ENCODE results near the gene DYNC2H1.
"Not testable (repeated sequence)": the region's sequence is repeated elsewhere in the genome, so short reads cannot be mapped to it uniquely, and the experiment has no call there.

DYNC2H1 gene

DNA sequence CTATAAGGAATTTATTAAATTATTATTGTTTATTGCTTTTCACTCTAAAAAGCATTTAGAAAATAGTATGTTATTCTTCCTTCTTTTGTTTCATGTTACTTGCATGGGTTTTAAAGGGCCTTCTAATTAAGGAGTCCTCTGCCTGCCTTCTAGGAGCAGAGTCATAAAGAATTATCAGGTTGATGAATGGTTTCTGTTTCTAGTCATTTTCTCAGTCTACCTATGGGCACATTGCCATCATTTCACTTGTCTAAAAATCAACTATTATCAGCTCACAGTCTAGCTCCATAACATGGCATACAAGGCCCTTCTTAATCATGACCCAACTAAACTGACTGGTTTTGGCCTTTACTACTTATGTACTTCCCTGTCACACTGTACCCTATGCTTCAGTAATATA is 16.2 kb downstream of the DYNC2H1 start:
- DNase-seq: no peak

- DNase-seq: not testable (repeated sequence)
Observed at GRCh38 chr11:103141986-103142385, 32.8 kb downstream of the DYNC2H1 start.

DNA sequence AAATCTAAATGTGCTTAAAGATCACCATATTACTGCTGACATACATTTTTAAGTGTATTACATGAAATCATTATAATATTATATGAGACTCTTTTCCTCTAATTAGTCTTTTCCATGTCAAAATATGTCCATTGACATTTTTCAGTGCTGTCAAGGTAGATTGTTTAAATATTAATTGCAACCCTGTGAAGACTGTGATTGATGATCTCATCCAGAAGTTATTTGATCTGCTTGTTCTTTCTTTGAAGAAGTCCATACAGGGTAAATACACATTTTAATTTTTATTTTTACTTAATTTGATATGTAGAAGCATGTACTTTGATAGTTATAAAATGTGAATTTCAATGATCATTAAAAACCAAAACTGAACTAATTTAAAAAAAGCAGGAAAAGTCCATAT is 38.4 kb downstream of the DYNC2H1 start:
- no peak for DNase-seq

DNA sequence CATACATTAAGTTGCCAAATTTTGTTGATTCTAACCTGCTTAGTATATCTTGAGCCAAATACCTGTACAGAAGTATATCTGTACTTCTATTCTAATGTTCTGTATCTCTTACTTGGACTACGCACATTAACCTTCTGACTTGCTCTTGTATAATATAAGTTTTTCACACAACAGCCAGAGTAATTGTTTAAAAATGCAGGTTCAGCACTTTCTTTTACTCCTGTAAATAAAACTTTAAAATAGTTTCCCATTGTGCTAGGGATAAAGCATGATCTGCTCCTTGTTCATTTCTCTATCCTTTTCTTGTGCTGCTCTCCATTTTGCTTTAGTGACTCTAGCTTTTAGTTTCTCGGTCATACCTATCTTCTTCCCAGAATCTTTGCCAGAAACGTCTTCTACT is 48.3 kb downstream of the DYNC2H1 start:
- DNase-seq: no peak

DNA sequence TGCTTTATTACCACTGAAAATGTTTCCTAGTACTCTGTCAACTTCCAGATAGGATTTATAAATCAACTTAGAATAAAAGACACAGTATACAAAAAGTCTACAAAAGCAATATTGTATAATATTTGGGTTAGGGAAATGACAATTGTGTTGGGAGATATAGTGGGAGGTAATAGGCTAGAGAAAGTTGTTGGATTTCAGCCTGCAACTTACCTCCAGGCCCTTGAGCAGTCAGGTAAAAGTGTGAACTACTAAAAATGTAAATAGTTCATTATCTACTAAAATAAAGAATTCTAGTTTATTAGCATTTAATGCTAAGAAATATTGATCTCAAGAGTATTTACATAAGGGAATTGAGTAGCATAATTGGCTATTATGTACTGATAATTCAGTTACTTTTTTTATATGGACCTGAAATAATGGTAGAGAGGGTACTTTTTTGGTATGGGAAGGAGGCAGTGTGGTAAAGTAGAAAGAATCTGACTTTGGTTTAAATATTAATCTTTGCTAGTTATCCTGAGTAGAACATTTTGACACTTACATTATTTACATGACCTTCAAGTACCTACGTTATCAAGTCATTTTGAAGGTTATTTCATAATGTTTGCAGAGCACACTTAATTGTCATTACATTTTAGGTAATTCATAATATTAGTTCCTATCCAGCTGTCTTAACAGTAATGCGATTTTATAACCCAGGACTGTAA is 55.0 kb downstream of the DYNC2H1 start:
- no peak for DNase-seq

DNA sequence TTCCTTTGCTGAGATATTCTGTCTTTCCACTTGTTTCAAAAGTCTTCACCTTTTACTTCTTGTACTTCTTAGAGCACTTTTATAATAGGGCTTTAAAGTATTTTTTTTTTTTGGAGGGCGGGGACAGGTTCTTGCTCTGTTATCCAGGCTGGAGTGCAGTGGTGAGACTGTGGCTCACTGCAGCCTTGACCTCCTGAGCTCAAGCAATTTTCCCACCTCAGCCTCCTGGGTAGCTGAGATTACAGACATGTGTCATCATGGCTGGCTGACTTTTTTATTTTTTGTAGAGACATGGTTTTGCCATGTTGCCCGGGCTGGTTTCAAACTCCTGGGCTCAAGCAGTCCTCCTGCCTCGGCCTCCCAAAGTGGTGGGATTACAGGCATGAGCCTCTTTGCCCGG is 57.9 kb downstream of the DYNC2H1 start:
- no peak for DNase-seq

- DNase-seq: no peak
Observed at GRCh38 chr11:103170865-103171264, 61.6 kb downstream of the DYNC2H1 start.

DNA sequence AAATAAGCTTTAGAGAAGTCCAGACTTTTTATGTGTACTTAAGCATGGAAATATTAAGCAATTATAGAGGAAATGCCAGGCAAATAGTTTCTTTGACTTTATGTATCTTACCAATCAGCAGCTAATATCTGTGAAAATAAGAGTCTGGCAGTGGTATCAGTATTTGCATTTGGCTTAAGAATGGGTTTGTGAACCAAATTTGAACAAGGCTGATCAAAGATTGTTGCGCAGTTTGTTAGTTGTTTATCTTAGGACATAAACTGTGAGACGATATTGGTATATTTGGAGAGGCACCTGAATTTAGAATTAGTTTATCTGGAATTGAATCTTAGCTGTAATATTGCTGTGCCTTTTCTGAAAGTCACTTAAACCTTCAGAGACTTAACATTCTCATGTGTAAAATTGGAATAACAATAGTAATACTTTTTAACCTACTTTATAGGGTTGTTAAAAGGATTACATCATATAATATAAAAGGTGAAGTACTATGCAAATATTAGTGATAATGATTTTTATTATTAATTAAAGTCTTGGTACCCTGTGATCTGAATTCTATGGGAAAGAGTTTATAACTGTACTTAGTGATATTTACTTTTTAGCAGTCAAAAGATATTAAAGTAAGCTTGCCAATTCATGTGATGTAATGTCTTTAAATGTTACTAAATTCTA is 66.4 kb downstream of the DYNC2H1 start:
- no peak for DNase-seq

DNA sequence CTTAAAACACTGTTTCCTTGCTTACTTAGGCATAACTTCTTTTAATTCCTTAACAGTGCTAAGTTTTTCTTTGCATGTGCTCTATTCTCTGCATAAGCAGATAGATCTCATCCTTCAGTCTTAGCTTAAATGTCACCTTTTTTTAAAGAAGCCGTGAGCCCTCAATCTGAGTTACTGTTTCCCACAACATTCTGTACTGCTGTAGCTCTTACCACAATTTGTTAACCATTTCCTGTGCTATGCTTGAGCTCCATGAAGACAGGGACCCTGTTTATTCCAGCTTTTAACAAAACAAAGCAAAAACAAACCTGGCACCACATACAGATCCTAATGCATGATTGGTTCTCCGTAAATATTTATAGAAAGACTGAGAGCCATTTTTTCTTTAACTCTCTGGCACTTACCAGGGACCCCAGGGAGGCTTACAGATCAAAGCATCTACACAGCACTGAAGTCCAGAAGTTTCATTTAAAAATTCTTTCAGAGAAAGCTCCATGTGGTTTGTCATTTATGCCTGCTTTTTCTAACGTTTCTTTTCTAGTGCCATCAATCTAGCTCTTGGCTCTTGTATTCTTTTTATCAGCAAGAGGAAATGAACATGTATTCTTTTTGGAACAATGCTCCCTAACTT is 74.9 kb downstream of the DYNC2H1 start:
- DNase-seq: no peak

DNA sequence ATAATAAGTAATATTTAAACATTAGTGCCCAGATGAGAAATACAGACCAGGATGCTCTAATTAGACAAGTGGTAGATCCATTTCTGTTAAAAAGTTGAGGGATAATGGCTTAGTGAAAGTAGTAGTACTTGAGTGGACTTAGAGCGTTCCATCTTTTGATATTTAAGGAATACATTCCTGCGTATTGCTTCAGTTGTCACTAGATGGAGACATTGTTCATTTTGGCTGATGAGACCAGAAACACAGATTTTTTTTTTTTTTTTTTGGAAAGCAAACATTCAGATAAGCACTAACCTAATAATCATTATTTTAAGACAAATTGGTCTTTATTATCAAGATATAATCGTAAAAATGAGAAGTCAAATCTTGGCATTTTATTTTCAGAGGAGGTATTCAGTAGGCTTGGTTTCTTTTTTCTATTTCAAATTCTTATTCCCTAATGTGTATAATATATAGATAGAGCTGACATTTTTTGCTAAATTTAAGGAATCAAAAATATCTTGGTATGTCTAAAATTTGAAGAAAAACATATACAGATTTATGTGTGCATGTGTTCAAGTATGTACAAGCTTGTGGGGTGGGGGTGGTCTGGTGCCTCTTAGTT is 92.9 kb downstream of the DYNC2H1 start:
- DNase-seq: no peak

- no peak for DNase-seq
Observed at GRCh38 chr11:103210543-103210942, 101.3 kb downstream of the DYNC2H1 start.

GRCh38 chr11:103215812-103216211 is 106.6 kb downstream of the DYNC2H1 start:
- no peak for DNase-seq

DNA sequence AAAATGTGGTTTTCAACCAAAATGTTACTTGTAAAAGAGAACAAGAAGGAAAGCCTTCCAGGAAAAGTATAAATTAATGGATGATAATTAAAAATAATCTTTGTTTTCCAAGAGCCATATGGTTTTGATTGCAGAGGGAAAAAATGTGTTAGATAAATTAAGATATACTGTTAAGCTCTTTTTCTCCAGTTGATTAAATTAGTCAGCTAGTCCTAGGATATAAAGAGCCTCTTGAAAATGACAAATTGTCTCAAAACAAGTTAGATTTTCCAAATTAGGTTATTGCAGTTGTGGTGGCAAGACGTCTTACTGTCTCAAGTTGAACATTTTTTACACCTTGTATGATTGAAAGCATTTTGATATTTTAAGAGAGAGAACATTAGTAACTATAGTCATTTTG is 110.9 kb downstream of the DYNC2H1 start:
- DNase-seq: no peak

- DNase-seq: no peak
Observed at GRCh38 chr11:103222806-103223205, 113.6 kb downstream of the DYNC2H1 start.

GRCh38 chr11:103228807-103229206 is 119.6 kb downstream of the DYNC2H1 start:
- DNase-seq: no peak

GRCh38 chr11:103234974-103235373 is 125.7 kb downstream of the DYNC2H1 start:
- no peak for DNase-seq

GRCh38 chr11:103241574-103241973 is 132.3 kb downstream of the DYNC2H1 start:
- no peak for DNase-seq

DNA sequence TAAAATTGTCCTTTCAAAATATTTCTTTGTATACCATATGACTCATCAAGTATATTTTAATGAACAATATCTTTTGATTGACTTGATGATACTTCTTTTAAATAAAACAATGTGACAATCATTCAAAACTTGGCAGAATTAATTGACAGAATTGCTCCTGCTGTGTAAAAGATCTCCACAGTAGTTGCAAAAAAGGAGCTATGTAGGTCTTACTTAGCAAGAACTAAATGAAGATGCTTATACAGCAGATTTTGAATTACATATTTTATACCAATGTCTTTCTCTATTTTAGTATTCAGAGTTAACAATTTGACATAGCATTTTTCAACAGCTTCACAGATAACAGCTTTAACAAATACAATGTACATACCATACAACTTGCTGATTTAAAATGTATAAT is 144.9 kb downstream of the DYNC2H1 start:
- DNase-seq: no peak

DNA sequence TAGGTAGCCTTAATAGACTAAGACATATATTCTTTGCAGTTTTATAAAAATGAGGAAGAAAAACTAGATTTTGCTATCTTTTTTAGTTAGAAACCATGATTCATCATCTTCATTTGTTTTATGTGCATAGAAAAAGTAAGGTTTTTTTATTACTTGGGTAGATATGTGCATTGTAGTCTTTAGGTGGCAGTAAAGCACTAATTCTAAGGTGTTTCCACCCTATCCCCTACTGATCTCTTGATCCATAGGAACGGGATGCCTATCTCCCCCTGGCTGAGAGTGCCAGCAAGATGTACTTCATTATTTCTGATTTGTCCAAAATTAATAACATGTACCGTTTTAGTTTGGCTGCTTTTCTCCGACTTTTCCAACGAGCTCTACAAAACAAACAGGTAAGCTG is 148.1 kb downstream of the DYNC2H1 start:
- no peak for DNase-seq

DNA sequence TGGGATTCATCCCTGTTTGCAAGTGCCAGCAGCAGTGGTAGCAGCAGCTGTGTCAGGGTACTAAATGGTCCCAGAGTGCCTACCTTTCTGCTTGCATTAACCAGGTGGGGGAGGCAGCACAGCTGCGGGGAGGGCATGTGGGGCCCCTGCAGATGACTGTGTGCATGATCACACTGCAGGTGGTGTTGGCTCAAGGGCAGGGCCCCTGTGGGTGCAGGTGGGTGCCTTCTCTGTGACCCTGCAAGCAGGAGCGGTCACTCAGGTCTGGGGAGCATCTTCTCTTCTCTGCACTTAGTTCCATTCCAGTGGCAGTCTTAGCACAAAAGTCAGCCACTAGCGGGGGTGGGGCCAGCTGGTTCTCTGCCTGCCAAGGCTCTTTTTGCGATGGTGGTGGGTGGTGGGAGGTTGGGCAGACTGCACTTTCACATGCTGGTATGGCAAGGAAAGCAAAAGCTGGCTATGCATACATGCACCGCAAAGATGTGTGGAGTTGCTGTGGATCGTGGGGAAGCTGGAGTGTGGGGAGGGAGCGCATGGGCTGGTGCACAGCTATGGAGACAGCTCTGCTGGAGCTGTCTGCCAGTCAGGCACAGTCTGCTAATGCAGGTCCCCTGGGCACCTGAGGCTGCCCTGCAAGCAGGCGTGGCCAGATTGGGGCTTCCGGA is 157.1 kb downstream of the DYNC2H1 start:
- DNase-seq: no peak

GRCh38 chr11:103272876-103273275 is 163.7 kb downstream of the DYNC2H1 start:
- no peak for DNase-seq

DNA sequence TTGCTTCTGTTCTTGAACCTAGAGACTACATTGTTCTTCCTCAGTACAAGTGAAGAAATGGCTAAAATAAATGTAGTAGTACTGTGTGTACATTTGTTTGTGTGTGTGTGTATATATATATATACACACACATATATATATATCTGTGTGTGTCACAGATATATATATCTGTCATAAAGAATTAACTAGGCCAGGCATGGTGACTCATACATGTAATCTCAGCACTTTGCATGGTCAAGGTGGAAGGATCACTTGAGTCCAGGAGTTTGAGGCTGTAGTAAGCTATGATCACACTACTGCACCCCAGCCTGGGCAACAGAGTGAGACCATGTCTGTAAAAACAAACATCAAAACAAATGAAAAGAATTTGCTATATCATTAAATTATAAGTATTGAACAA is 164.8 kb downstream of the DYNC2H1 start:
- DNase-seq: no peak

GRCh38 chr11:103279821-103280220 is 170.6 kb downstream of the DYNC2H1 start:
- no peak for DNase-seq
